ENCODE measurements around the gene LYSET. TPM values are rescaled to one million over a fixed set of nuclear protein-coding genes. Genes with fewer than 3 reads are reported as not detected.

LYSET gene
- total and polyA plus RNA-seq, 3 donors from 2014 or later: 11.1 to 15.2 (median 11.9) TPM

DNA sequence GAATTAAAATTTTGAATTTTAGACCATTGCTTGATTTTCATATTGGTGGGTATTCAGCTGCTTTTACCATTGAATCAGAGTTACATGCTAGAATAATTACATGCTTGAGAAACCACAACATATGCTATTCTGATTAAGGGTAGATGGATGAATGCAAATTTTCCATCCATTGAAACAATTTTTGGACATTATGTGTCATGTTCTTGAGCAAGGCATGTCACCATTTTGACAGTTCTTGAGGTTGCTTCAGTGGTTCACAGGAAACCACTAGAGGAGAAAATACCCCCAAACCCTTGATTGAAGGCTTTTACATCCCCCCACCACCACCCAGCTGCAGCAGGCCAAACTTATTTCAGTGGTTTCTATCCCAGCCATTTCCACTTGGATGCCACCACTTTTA lies 35.4 kb downstream of the LYSET start:
- DNase-seq: no peak
- H3K4me1 ChIP-seq: no peaks in the 10 kb centered on the region
- H3K9me3 ChIP-seq: no peaks in the 10 kb centered on the region
- no peak overlapping the region for H3K27ac ChIP-seq
- H3K36me3 ChIP-seq (ENCODE audit: low read depth, missing control alignments): no peaks in the 10 kb centered on the region
- no peak overlapping the region for H3K4me3 ChIP-seq
- no peak for TF ChIP-seq POLR2A (IDR thresholded peaks at IDR 0.05)
- TF ChIP-seq, protein P1, sequence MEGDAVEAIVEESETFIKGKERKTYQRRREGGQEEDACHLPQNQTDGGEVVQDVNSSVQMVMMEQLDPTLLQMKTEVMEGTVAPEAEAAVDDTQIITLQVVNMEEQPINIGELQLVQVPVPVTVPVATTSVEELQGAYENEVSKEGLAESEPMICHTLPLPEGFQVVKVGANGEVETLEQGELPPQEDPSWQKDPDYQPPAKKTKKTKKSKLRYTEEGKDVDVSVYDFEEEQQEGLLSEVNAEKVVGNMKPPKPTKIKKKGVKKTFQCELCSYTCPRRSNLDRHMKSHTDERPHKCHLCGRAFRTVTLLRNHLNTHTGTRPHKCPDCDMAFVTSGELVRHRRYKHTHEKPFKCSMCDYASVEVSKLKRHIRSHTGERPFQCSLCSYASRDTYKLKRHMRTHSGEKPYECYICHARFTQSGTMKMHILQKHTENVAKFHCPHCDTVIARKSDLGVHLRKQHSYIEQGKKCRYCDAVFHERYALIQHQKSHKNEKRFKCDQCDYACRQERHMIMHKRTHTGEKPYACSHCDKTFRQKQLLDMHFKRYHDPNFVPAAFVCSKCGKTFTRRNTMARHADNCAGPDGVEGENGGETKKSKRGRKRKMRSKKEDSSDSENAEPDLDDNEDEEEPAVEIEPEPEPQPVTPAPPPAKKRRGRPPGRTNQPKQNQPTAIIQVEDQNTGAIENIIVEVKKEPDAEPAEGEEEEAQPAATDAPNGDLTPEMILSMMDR (IDR thresholded peaks at IDR 0.05): no peak
- intact Hi-C loops (cut with DNase I; ENCODE audit: low total_unique reads): no loop called here
- no peaks in the 10 kb centered on the region for H3K27me3 ChIP-seq

DNA sequence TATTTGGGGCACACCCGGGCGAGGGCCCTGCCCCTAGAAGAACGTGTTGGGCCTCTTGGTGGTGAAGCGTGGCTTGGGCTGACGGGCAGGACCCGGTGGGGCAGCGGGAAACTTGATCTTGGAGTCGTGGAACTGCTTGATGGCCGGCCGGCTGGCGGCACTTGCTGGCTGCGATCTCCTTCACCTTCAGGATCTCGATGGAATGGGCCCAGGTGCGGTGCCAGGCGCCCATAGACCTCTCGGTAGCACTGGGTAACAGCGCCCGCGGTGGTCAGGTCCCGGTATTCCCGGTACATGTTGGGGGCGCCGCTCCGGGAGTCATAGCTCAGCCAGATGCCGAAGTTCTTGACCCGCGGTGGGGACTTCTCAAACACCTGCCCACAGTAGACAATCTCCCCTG lies 38.4 kb downstream of the LYSET start:
- no peak overlapping the region for H3K4me3 ChIP-seq
- no peaks in the 10 kb centered on the region for H3K27me3 ChIP-seq
- no peak overlapping the region for H3K27ac ChIP-seq
- no peaks in the 10 kb centered on the region for H3K36me3 ChIP-seq (ENCODE audit: low read depth, missing control alignments)
- intact Hi-C loops (cut with DNase I; ENCODE audit: low total_unique reads): no loop called here
- no peaks in the 10 kb centered on the region for H3K4me1 ChIP-seq
- WGBS, 2 donors: 94 to 95% methylated on average over 7 to 27 of the region's 27 CpGs
- no peak for DNase-seq
- H3K9me3 ChIP-seq: no peaks in the 10 kb centered on the region
- TF ChIP-seq POLR2A (IDR thresholded peaks at IDR 0.05): no peak
- TF ChIP-seq, protein P1 (IDR thresholded peaks at IDR 0.05): no peak

DNA sequence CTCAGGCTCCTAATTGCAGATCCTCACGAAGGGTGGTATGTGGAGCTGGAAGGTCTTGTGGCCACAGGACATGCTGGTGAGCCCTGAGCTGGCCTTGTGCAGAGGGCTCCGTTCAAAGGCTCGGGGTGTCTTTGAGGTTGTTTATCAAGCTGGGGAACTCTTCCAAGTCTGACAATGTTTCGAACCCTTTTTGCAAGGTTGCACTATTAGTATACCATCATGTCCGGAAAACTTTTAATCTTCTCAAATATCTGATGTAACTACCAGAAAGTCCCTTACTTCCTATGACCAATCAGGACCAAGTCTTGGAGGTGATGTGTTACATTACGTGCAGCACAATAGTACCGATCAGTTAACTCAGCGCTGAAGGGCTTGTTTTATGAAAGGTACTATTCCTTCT lies 43.4 kb downstream of the LYSET start:
- no peak overlapping the region for H3K4me3 ChIP-seq
- no peaks in the 10 kb centered on the region for H3K9me3 ChIP-seq
- TF ChIP-seq, protein P1 (IDR thresholded peaks at IDR 0.05): no peak
- no peak for TF ChIP-seq POLR2A (IDR thresholded peaks at IDR 0.05)
- no peaks in the 10 kb centered on the region for H3K4me1 ChIP-seq
- no peaks in the 10 kb centered on the region for H3K27me3 ChIP-seq
- WGBS, 2 donors: 89 to 92% methylated on average over 8 of the region's 8 CpGs
- no peak for DNase-seq
- no peak overlapping the region for H3K27ac ChIP-seq
- intact Hi-C loops (cut with DNase I; ENCODE audit: low total_unique reads): no loop called here
- H3K36me3 ChIP-seq (ENCODE audit: low read depth, missing control alignments): no peaks in the 10 kb centered on the region

DNA sequence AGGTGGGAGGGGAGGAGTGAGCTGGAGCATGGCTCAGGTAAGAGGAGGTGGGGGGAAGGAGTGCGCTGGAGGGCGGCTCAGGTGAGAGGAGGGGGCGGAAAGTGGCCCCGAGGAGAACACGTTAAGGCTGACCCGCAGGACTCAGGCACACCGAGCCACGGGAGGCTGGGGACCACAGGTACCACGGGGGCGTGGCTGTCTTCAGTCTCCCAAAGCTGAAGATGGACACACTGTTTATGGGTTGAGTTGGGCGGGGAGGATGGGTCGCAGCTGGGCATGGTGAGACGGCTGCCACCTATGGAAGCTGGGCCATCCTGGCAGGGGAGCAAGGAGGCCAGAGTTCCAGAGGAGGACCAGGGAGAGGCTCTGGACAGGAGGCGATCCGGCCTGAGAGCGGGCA lies 45.4 kb downstream of the LYSET start:
- 67 to 88% methylated on average over 16 of the region's 16 CpGs for WGBS, 2 donors
- TF ChIP-seq, protein P1 (IDR thresholded peaks at IDR 0.05): no peak
- TF ChIP-seq POLR2A (IDR thresholded peaks at IDR 0.05): no peak
- intact Hi-C loops (cut with DNase I; ENCODE audit: low total_unique reads): no loop called here
- Histone ChIP-seq H3K36me3 (ENCODE audit: low read depth, missing control alignments) (no peaks in the 10 kb centered on the region), H3K4me3 (no peak overlapping the region), H3K4me1 (no peaks in the 10 kb centered on the region), H3K27me3 (no peaks in the 10 kb centered on the region), H3K9me3 (no peaks in the 10 kb centered on the region), H3K27ac (no peak overlapping the region)
- DNase-seq: no peak

DNA sequence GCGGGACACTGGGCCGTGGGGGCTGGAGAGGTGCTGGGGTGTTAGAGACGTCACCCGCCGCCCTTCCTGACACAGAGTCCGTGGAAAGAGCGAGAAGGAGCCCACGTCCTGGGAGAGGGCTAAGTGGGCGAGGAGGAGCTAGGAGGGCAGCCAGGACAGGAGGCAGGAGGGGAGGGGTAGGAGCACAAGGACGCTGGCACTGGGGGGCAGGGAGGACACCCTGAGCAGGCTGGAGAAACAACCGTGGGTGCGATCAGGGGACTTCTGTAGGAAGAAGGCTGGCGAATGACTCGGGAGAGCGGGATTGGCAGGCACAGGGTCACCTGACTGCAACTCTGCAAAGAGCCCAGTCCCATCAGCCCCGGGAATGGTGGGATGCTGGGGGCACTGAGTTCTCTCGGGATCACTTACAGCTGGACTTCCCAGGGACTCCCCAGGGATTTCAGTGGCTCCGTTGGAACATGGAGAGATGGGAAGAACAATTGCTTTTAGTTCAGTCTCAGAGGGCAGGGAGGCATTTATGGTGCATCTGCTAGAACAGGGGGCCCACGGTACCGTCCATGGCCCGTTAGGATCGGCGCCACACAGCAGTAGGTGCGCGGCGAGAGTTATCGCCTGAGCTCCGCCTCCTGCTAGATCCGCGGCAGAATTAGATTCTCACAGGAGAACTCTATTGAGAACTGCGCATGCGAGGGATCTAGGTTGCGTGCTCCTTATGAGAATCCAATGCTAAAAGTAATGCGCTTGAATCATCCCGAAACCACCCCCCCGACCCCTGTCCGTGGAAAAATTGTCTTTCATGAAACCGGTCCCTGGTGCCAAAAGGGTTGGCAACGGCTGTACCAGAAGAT lies 46.2 kb downstream of the LYSET start:
- DNase-seq: peak; percentile 30
- Histone ChIP-seq H3K4me1 (no peaks in the 10 kb centered on the region), H3K4me3 (peak overlapping the region; percentile 42 to 48), H3K9me3 (no peaks in the 10 kb centered on the region), H3K27ac (no peak overlapping the region), H3K36me3 (ENCODE audit: low read depth, missing control alignments) (no peaks in the 10 kb centered on the region), H3K27me3 (no peaks in the 10 kb centered on the region)
- TF ChIP-seq, protein P1 (IDR thresholded peaks at IDR 0.05): no peak
- TF ChIP-seq POLR2A (IDR thresholded peaks at IDR 0.05): no peak
- intact Hi-C loops (cut with DNase I; ENCODE audit: low total_unique reads): no loop called here
- 11 to 26% methylated on average over 32 to 39 of the region's 39 CpGs for WGBS, 2 donors
